Airway epithelial cell (primary cell): ENCODE data around the gene SPIN1. TPM values are rescaled to one million over a fixed set of nuclear protein-coding genes. Genes with fewer than 3 reads are reported as not detected.

Experiments used
- total RNA-seq: library from RNA; depleted of rRNA; stranded (reverse); fragments of >200 nt; gene quantifications from 2 replicates; pipeline ENCODE4 v1.2.3, GENCODE V29; 2015

SPIN1 gene
- 35.6 and 47.6 TPM in 2 replicates for total RNA-seq

DNA sequence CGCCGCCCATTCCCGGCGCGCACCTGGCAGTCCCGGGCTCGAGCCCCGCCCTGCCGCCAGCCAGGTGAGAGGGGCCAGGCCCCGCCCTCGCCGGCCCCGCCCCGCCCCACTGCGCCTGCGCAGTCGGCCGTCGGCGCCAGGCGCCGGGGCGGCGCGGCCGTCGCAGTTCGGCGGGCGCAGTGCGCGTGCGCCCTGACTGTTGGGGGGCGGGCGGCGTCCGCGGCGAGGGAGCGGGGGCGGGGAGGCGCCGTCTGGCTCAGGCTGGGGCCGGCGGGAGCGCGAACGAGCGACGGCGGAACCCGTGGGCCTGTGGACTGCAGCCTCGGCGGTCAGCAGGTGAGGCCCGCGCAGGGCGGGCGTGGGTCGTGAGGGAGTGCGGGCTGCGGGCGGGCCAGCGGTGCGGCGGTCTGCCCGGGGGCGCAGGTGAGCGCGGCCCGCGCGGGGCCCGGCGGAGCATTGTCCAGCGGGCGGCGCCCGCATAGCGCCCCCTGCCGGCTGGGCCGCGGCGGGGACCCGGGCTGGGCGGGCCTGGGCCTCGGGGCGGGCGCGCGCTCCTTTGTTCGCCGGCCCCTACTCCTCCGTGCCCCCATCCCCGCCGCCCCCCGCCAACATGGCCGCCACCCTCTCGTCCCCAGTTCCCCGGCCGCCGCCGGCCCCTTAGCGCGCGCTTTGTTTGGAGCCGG is at the start of gene SPIN1:
Gene SPIN1, plus strand, starts transcription at position 242 of the 683 bp plus-strand sequence. CDS start 38,096 bp downstream, outside the sequence.

Other genes starting within 250 kb of the SPIN1 start
- gene SPATA31C2, start 250.0 kb upstream of the SPIN1 start, total RNA-seq: not detected in 2 replicates
- 0.23 TPM in 1 of 2 replicates, not detected in the other for gene NXNL2, start 146.7 kb downstream of the SPIN1 start, total RNA-seq